Liver (tissue), 9 donors: ENCODE results near the gene ERI2. TPM values are rescaled to one million over a fixed set of nuclear protein-coding genes. Genes with fewer than 3 reads are reported as not detected.

Experiments used
- DNase-seq: peaks from one replicate; pipeline ENCODE4 v3.0.0-alpha.2; 2017; ENCODE audit warnings: low spot score
- H3K27ac ChIP-seq, 2 donors: one replicate each; pipeline ENCODE4 v1.7.0; 2013; ENCODE audit warnings: inconsistent platforms in 2 of 2, low read length in 2 of 2, control low read depth in 1 of 2, low read depth in 1 of 2, mild to moderate bottlenecking in 1 of 2
- H3K27me3 ChIP-seq, 4 donors: one replicate each; pipeline versions ENCODE4 v1.6.1 to v1.7.0; 2013; ENCODE audit warnings: low read length in 3 of 4, inconsistent platforms in 1 of 4, mild to moderate bottlenecking in 1 of 4, moderate library complexity in 1 of 4; ENCODE audit not compliant: control insufficient read depth in 4 of 4, insufficient read depth in 4 of 4
- H3K36me3 ChIP-seq, 4 donors: one replicate each; pipeline versions ENCODE4 v1.6.1 to v1.7.0; 2013; ENCODE audit warnings: low read length in 3 of 4, mild to moderate bottlenecking in 3 of 4, low read depth in 1 of 4, moderate library complexity in 1 of 4; ENCODE audit not compliant: control insufficient read depth in 4 of 4, insufficient read depth in 3 of 4
- H3K4me1 ChIP-seq, 4 donors: one replicate each; pipeline versions ENCODE4 v1.6.1 to v1.7.0; 2013; ENCODE audit warnings: low read length in 3 of 4, mild to moderate bottlenecking in 3 of 4, moderate library complexity in 1 of 4; ENCODE audit not compliant: control insufficient read depth in 4 of 4, insufficient read depth in 4 of 4
- H3K4me3 ChIP-seq, 3 donors: one replicate each; pipeline versions ENCODE4 v1.6.1 to v1.7.0; 2013; ENCODE audit warnings: low read length in 3 of 3, control low read depth in 1 of 3, low read depth in 1 of 3, mild to moderate bottlenecking in 1 of 3
- H3K9ac ChIP-seq, 2 donors: one replicate each; pipeline ENCODE4 v1.7.0; 2013; ENCODE audit warnings: low read length in 2 of 2, mild to moderate bottlenecking in 2 of 2, moderate library complexity in 2 of 2, control low read depth in 1 of 2, low read depth in 1 of 2
- H3K9me3 ChIP-seq, 4 donors: one replicate each; pipeline versions ENCODE4 v1.6.1 to v1.7.0; 2013; ENCODE audit warnings: low read length in 3 of 4; ENCODE audit not compliant: control insufficient read depth in 4 of 4
- ATF3 ChIP-seq: IDR thresholded peaks from 2 replicates; pipeline ENCODE4 v1.6.1; 2016; ENCODE audit warnings: antibody characterized with exemption
- CTCF ChIP-seq: fragments of 150-350 bp; IDR thresholded peaks from 2 replicates; pipeline ENCODE4 v1.5.1; 2017; ENCODE audit warnings: improper control_type of control experiment, low read depth, low read length; ENCODE audit not compliant: missing input control
- EGR1 ChIP-seq, 2 donors: IDR thresholded peaks; 2 replicates each; pipeline ENCODE4 v1.6.1; 2016 to 2018; ENCODE audit warnings: antibody characterized with exemption in 2 of 2, low read depth in 2 of 2
- FOXA1 ChIP-seq: IDR thresholded peaks from 2 replicates; pipeline ENCODE4 v1.6.1; 2016; ENCODE audit warnings: antibody characterized with exemption
- FOXA2 ChIP-seq: IDR thresholded peaks from 2 replicates; pipeline ENCODE4 v1.6.1; 2016; ENCODE audit warnings: antibody characterized with exemption
- GABPA ChIP-seq, 2 donors: IDR thresholded peaks in 1 of 2; conservative IDR thresholded peaks in 1 of 2; 2 replicates each; pipeline ENCODE4 v1.6.1; 2016; ENCODE audit warnings: antibody characterized with exemption in 2 of 2, mild to moderate bottlenecking in 1 of 2, moderate library complexity in 1 of 2
- HNF4A ChIP-seq, 2 donors: conservative IDR thresholded peaks; 2 replicates each; pipeline ENCODE4 v1.6.1; 2016; ENCODE audit warnings: antibody characterized with exemption in 2 of 2, mild to moderate bottlenecking in 2 of 2
- HNF4G ChIP-seq: IDR thresholded peaks from 2 replicates; pipeline ENCODE4 v1.6.1; 2016; ENCODE audit warnings: antibody characterized with exemption
- MAX ChIP-seq: IDR thresholded peaks from 2 replicates; pipeline ENCODE4 v1.6.1; 2016; ENCODE audit warnings: antibody characterized with exemption
- NR2F2 ChIP-seq: IDR thresholded peaks from 2 replicates; pipeline ENCODE4 v1.6.1; 2016; ENCODE audit warnings: antibody characterized with exemption
- RAD21 ChIP-seq, 2 donors: IDR thresholded peaks; 2 replicates each; pipeline ENCODE4 v1.6.1; 2016; ENCODE audit warnings: antibody characterized with exemption in 2 of 2, mild to moderate bottlenecking in 2 of 2
- REST ChIP-seq: IDR thresholded peaks from 2 replicates; pipeline ENCODE4 v1.6.1; 2016; ENCODE audit warnings: antibody characterized with exemption, mild to moderate bottlenecking
- RXRA ChIP-seq, 2 donors: IDR thresholded peaks; 2 replicates each; pipeline ENCODE4 v1.6.1; 2017 to 2018; ENCODE audit warnings: antibody characterized with exemption in 2 of 2, mild to moderate bottlenecking in 1 of 2
- SP1 ChIP-seq: IDR thresholded peaks from 2 replicates; pipeline ENCODE4 v1.6.1; 2018; ENCODE audit warnings: antibody characterized with exemption, mild to moderate bottlenecking
- TAF1 ChIP-seq: conservative IDR thresholded peaks from 2 replicates; pipeline ENCODE4 v1.6.1; 2016; ENCODE audit warnings: antibody characterized with exemption, mild to moderate bottlenecking
- YY1 ChIP-seq: IDR thresholded peaks from 2 replicates; pipeline ENCODE4 v1.6.1; 2016; ENCODE audit warnings: antibody characterized with exemption, mild to moderate bottlenecking
- ZBTB33 ChIP-seq: IDR thresholded peaks from 2 replicates; pipeline ENCODE4 v1.6.1; 2016; ENCODE audit warnings: antibody characterized with exemption
- WGBS: extraction: QIAGEN DNeasy Blood & Tissue Kit; methylation state at CpG from one replicate; pipeline ENCODE4 v1.1.7; 2013; 5-methylcytosine and 5-hydroxymethylcytosine counted together
- polyA plus RNA-seq, 2 donors: library from polyadenylated mRNA; stranded (reverse) in 1 of 2; unstranded in 1 of 2; fragments of 200-250 nt in 1 of 2; fragments of >200 nt in 1 of 2; fragmentation: Nextera tagmentation in 1 of 2; extraction: Ambion mirVana in 1 of 2; gene quantifications; one replicate each; pipeline versions ENCODE4 v1.2.1 to v1.2.3, GENCODE V29; 2013 to 2015
- total RNA-seq, 2 donors: library from RNA; depleted of rRNA; stranded (reverse); fragments of >200 nt; gene quantifications; one replicate each; pipeline ENCODE4 v1.2.3, GENCODE V29; 2014
- donor health status: healthy.
- donor health status: healthy.
- donor health status: healthy.
- donor health status: healthy.
- donor health status: healthy.

The ERI2 gene
- total and polyA plus RNA-seq, 4 donors = 8.8 to 79.1 (median 19.1) TPM

GRCh38 chr16:20846551-20846950 lies 40.3 kb upstream of the ERI2 start (continued):
- TF ChIP-seq CTCF = no peak
- TF ChIP-seq RXRA (IDR thresholded peaks at IDR 0.05) = no peak
- no peak for TF ChIP-seq FOXA1
- no peak for TF ChIP-seq TAF1
- TF ChIP-seq MAX = no peak
- no peak for TF ChIP-seq YY1
- TF ChIP-seq FOXA2 = no peak
- TF ChIP-seq ATF3 = no peak

GRCh38 chr16:20846030-20846429 lies 39.8 kb upstream of the ERI2 start:
- TF ChIP-seq RAD21 (IDR thresholded peaks at IDR 0.05) = no peak
- no peak for TF ChIP-seq REST
- TF ChIP-seq CTCF = no peak
- TF ChIP-seq FOXA1 = no peak
- no peak for TF ChIP-seq EGR1 (IDR thresholded peaks at IDR 0.05; ENCODE audit: low read depth in 2 of 2)
- TF ChIP-seq FOXA2 = no peak
- TF ChIP-seq HNF4G = no peak

GRCh38 chr16:20844588-20844987 lies 38.3 kb upstream of the ERI2 start:
- no peak for DNase-seq
- no peaks in the 10 kb centered on the region for H3K4me1 ChIP-seq
- TF ChIP-seq YY1 (no peak), NR2F2 (peak; percentile 40), ZBTB33 (no peak), HNF4A (conservative IDR thresholded peaks at IDR 0.05) (no peak), GABPA (IDR thresholded peaks at IDR 0.05 in 1 of 2, conservative IDR thresholded peaks at IDR 0.05 in 1 of 2) (no peak), SP1 (no peak)
- WGBS = 78% methylated on average over 3 of the region's 3 CpGs
- H3K27ac ChIP-seq = no peak overlapping the region
- no peak overlapping the region for H3K9ac ChIP-seq
- peaks cover 0 to 3% (median 1%) of the 10 kb centered on the region in 4 donors for H3K36me3 ChIP-seq
- H3K27me3 ChIP-seq = no peaks in the 10 kb centered on the region
- no peak overlapping the region for H3K4me3 ChIP-seq
- H3K9me3 ChIP-seq = no peaks in the 10 kb centered on the region

More at GRCh38 chr16:20846030-20846429, 39.8 kb upstream of the ERI2 start:
- Histone ChIP-seq H3K4me3 (no peak overlapping the region), H3K4me1 (peaks cover 2 to 10% (median 8%) of the 10 kb centered on the region in 4 donors), H3K27ac (no peak overlapping the region), H3K9me3 (no peaks in the 10 kb centered on the region), H3K27me3 (no peaks in the 10 kb centered on the region), H3K9ac (no peak overlapping the region), H3K36me3 (peaks cover 0 to 3% (median 0%) of the 10 kb centered on the region in 4 donors)
- no peak for DNase-seq
- 97% methylated on average over 6 of the region's 6 CpGs for WGBS
